Smooth muscle cell (in vitro differentiated cells): ENCODE measurements around the gene CMTR1. TPM values are rescaled to one million over a fixed set of nuclear protein-coding genes. Genes with fewer than 3 reads are reported as not detected.

ENCODE experiments used
- DNase-seq: peaks from one replicate; lab custom pipeline; 2025; ENCODE audit not compliant: unreplicated experiment; lab: John Stamatoyannopoulos, UW
- H2AFZ ChIP-seq: fragments of 200-600 bp; sonication (generic); 2 replicates; pipeline ENCODE4 v1.6.0; 2016; ENCODE audit warnings: antibody characterized with exemption, low read depth, mild to moderate bottlenecking
- H3F3A ChIP-seq: fragments of 200-600 bp; sonication (generic); 2 replicates; pipeline ENCODE4 v1.6.0; 2017; ENCODE audit warnings: antibody characterized with exemption, low read depth
- H3K27ac ChIP-seq: fragments of 200-600 bp; sonication (generic); 2 replicates; pipeline ENCODE4 v1.5.1; 2016; ENCODE audit warnings: low read depth, mild to moderate bottlenecking
- H3K27me3 ChIP-seq: fragments of 200-600 bp; sonication (generic); 2 replicates; pipeline ENCODE4 v1.6.1; 2016; ENCODE audit warnings: low read depth, mild to moderate bottlenecking
- H3K36me3 ChIP-seq: fragments of 200-600 bp; sonication (generic); 2 replicates; pipeline ENCODE4 v1.5.1; 2016; ENCODE audit warnings: low read depth
- H3K4me1 ChIP-seq: fragments of 200-600 bp; sonication (generic); 2 replicates; pipeline ENCODE4 v1.5.1; 2016; ENCODE audit warnings: low read depth
- H3K4me2 ChIP-seq: fragments of 200-600 bp; sonication (generic); 2 replicates; pipeline ENCODE4 v1.6.0; 2016; ENCODE audit warnings: mild to moderate bottlenecking
- H3K4me3 ChIP-seq: fragments of 200-600 bp; sonication (generic); 2 replicates; pipeline ENCODE4 v1.5.1; 2016; ENCODE audit warnings: mild to moderate bottlenecking
- H3K79me2 ChIP-seq: fragments of 200-600 bp; sonication (generic); 2 replicates; pipeline ENCODE4 v1.6.0; 2016; ENCODE audit warnings: low read depth, mild to moderate bottlenecking
- H3K9ac ChIP-seq: fragments of 200-600 bp; sonication (generic); 2 replicates; pipeline ENCODE4 v1.6.0; 2016; ENCODE audit warnings: low read depth
- H3K9me3 ChIP-seq: fragments of 200-600 bp; sonication (generic); replicated peaks from 2 replicates; pipeline ENCODE4 v1.5.1; 2016; ENCODE audit warnings: low read depth
- H4K20me1 ChIP-seq: fragments of 200-600 bp; sonication (generic); 2 replicates; pipeline ENCODE4 v1.6.0; 2016; ENCODE audit warnings: low read depth
- WGBS: methylation state at CpG from one replicate; pipeline ENCODE4 v1.1.7; 2016; ENCODE audit warnings: low lambda C conversion rate; 5-methylcytosine and 5-hydroxymethylcytosine counted together
- polyA plus RNA-seq: library from polyadenylated mRNA; unstranded; fragments of >200 nt; fragmentation: Nextera tagmentation; extraction: Ambion mirVana; gene quantifications from 2 replicates; pipeline ENCODE4 v1.2.1, GENCODE V29; 2016
- total RNA-seq: library from RNA; depleted of rRNA; stranded (reverse); fragments of >200 nt; gene quantifications from 2 replicates; pipeline ENCODE4 v1.2.3, GENCODE V29; 2014
- TF ChIP-seq, protein P1 (sequence below): fragments of 200-600 bp; sonication (generic); IDR thresholded peaks from 2 replicates; pipeline ENCODE4 v1.5.1; 2017; ENCODE audit warnings: borderline replicate concordance, mild to moderate bottlenecking, antibody characterized with exemption; ENCODE audit not compliant: insufficient read depth, poor library complexity, severe bottlenecking

Gene CMTR1
- total and polyA plus RNA-seq, 2 experiments from 2014 or later, result 19.3 to 20.0 TPM

DNA sequence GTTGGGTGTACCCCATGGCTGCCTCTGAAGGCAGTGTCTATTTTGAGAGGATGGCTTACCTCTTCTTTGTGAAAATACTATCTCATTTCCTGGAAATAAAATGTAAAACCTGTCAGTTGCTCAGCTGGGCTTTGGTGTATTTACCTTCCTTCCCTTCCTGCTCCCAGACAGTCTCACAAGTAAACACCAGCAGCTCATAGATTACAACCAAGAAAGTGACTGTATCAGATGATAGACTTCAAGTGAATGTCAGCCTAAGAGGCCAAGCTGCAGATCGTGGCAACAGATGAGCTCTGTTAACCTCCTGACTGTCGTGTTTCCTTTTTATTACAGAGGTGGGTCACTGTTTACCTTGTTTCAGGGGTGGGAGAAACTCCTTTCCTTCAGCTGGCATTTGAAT is 41.9 kb upstream of the CMTR1 start:
- Histone ChIP-seq H3K4me3 (no peak overlapping the region), H3K36me3 (peaks cover 5% of the 10 kb centered on the region), H3K27ac (no peak overlapping the region)

DNA sequence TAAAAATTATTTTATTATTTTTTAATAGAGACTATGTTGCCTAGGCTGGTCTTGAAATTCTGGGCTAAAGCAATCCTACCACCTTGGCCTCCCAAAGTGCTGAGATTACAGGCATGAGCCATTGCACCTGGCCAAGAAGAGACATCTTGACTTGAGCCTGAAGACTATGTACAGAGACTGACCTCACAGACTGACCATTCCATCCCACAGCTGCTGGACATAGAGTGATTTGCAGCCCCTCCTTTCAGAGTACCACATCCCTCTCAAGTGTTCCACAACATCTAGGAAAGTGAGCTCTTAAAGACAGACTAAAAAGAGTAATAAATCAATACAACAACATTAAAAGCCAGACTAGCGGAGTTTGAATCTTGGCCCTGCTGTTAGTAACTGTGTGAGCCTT is 40.2 kb upstream of the CMTR1 start:
- H3K9me3 ChIP-seq, result no peaks in the 10 kb centered on the region
- no peaks in the 10 kb centered on the region for H3K4me1 ChIP-seq
- WGBS, result 90% methylated on average over 1 of the region's 1 CpG
- H4K20me1 ChIP-seq, result no peaks in the 10 kb centered on the region
- H3K4me2 ChIP-seq, result no peak overlapping the region
- no peaks in the 10 kb centered on the region for H3K79me2 ChIP-seq
- H3F3A ChIP-seq, result no peaks in the 10 kb centered on the region
- no peak overlapping the region for H3K27ac ChIP-seq
- TF ChIP-seq, protein P1, sequence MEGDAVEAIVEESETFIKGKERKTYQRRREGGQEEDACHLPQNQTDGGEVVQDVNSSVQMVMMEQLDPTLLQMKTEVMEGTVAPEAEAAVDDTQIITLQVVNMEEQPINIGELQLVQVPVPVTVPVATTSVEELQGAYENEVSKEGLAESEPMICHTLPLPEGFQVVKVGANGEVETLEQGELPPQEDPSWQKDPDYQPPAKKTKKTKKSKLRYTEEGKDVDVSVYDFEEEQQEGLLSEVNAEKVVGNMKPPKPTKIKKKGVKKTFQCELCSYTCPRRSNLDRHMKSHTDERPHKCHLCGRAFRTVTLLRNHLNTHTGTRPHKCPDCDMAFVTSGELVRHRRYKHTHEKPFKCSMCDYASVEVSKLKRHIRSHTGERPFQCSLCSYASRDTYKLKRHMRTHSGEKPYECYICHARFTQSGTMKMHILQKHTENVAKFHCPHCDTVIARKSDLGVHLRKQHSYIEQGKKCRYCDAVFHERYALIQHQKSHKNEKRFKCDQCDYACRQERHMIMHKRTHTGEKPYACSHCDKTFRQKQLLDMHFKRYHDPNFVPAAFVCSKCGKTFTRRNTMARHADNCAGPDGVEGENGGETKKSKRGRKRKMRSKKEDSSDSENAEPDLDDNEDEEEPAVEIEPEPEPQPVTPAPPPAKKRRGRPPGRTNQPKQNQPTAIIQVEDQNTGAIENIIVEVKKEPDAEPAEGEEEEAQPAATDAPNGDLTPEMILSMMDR, result no peak
- no peaks in the 10 kb centered on the region for H3K27me3 ChIP-seq
- H3K4me3 ChIP-seq, result no peak overlapping the region
- H3K9ac ChIP-seq, result no peak overlapping the region
- no peak overlapping the region for H2AFZ ChIP-seq
- no peak for DNase-seq
- peaks cover 5% of the 10 kb centered on the region for H3K36me3 ChIP-seq

More for the DNA sequence above, 41.9 kb upstream of the CMTR1 start:
- H3K9me3 ChIP-seq, result no peaks in the 10 kb centered on the region
- DNase-seq, result no peak
- TF ChIP-seq, protein P1, result no peak
- no peaks in the 10 kb centered on the region for H3K4me1 ChIP-seq
- no peaks in the 10 kb centered on the region for H3K79me2 ChIP-seq
- no peaks in the 10 kb centered on the region for H3K27me3 ChIP-seq
- H2AFZ ChIP-seq, result no peak overlapping the region
- 90% methylated on average over 2 of the region's 2 CpGs for WGBS
- no peak overlapping the region for H3K9ac ChIP-seq
- H3K4me2 ChIP-seq, result no peak overlapping the region
- H4K20me1 ChIP-seq, result no peaks in the 10 kb centered on the region
- H3F3A ChIP-seq, result no peaks in the 10 kb centered on the region

DNA sequence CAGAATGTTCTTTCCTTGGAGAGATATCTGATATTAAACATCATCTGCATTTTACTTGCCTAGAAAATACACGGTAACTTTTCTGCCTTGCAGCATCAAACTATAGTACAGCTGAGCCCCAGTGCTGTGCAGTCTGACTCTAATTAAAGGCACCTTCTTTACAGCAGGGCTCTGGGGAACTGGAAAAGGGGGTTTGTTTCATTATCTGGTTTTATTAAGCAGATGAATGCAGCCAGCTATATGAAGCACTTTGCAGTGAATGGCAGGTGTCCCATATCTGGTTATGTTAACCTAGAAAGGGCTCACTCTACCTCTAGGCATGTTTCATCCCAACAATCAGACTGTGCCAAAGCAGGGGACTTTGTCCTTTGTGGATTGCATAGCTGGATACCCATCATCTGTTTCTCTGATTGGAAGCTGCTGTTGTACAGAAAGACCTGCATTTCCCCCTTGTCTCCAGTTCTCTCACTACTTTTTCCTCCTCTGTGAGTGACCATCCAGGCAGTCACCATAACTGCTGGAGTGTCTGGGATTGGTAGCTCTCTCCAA is 39.6 kb upstream of the CMTR1 start:
- DNase-seq, result no peak
- Histone ChIP-seq H3K4me2 (no peak overlapping the region), H3K4me1 (no peaks in the 10 kb centered on the region), H2AFZ (no peak overlapping the region), H3K79me2 (no peaks in the 10 kb centered on the region), H3K9me3 (no peaks in the 10 kb centered on the region), H3K9ac (no peak overlapping the region), H3K4me3 (no peak overlapping the region), H3F3A (no peaks in the 10 kb centered on the region), H3K27ac (no peak overlapping the region), H3K36me3 (peaks cover 5% of the 10 kb centered on the region), H4K20me1 (no peaks in the 10 kb centered on the region), H3K27me3 (no peaks in the 10 kb centered on the region)
- TF ChIP-seq, protein P1, result no peak
- WGBS, result 91% methylated on average over 1 of the region's 1 CpG

DNA sequence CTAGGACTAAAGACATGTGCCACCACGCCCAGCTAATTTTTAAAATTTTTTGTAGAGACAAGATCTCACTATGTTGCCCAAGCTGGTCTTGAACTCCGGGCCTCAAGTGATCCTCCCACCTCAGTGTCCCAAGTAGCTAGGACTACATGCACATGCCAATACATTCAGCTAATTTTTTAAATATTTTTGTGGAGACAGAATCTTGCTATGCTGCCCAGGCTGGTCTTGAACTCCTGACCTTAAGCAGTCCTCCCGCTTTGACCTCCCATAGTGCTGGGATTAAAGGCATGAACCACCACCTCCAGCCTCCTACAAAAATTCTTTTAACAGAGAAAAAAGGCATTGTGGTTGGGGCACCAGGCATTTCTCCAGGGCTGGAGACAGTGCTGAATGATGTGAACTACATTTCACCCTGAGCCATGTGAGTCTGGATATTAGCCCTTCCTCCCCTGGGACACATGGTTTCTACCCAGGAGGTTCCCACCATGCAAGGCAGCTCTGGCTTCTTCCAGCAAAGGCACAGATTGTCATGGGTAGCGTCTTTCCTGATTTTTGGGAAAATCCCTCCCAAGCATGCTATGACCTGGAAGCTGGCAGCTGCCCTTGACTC is 36.3 kb upstream of the CMTR1 start:
- Histone ChIP-seq H3K36me3 (no peaks in the 10 kb centered on the region), H3K27me3 (peaks cover 16% of the 10 kb centered on the region), H3K79me2 (no peaks in the 10 kb centered on the region), H3K4me2 (no peak overlapping the region), H3F3A (no peaks in the 10 kb centered on the region), H4K20me1 (no peaks in the 10 kb centered on the region), H3K4me3 (no peak overlapping the region), H3K9ac (no peak overlapping the region), H3K9me3 (no peaks in the 10 kb centered on the region), H3K27ac (no peak overlapping the region), H2AFZ (no peak overlapping the region), H3K4me1 (no peaks in the 10 kb centered on the region)
- TF ChIP-seq, protein P1, result no peak
- WGBS, result 92% methylated on average over 4 of the region's 4 CpGs
- no peak for DNase-seq
